Uterus (tissue), 4 donors: Measurements from ENCODE around the gene AGTR1. TPM values are rescaled to one million over a fixed set of nuclear protein-coding genes. Genes with fewer than 3 reads are reported as not detected.
A peak's percentile ranks its signal among the peaks of the same experiment; 100 is the strongest.

ENCODE experiments used
- DNase-seq, 2 donors: peaks; one replicate each; pipeline ENCODE4 v3.0.0-alpha.2; 2019 to 2020
- H3K27ac ChIP-seq, 2 donors: fragments of 200-600 bp; sonication (generic); 1 replicate in 1 of 2; 2 replicates in 1 of 2; pipeline ENCODE4 v1.5.1; 2016 to 2018
- H3K27me3 ChIP-seq, 2 donors: fragments of 200-600 bp; sonication (generic); one replicate each; pipeline ENCODE4 v1.5.1; 2018 to 2019; ENCODE audit warnings: control low read depth in 1 of 2
- H3K36me3 ChIP-seq, 2 donors: fragments of 200-600 bp; sonication (generic); one replicate each; pipeline ENCODE4 v1.5.1; 2019; ENCODE audit warnings: control low read depth in 1 of 2
- H3K4me1 ChIP-seq, 2 donors: fragments of 200-600 bp; sonication (generic); one replicate each; pipeline ENCODE4 v1.5.1; 2018 to 2019; ENCODE audit warnings: control low read depth in 1 of 2
- H3K4me3 ChIP-seq, 2 donors: fragments of 200-600 bp; sonication (generic); 1 replicate in 1 of 2; 2 replicates in 1 of 2; pipeline ENCODE4 v1.5.1; 2018 to 2019; ENCODE audit warnings: mild to moderate bottlenecking in 1 of 2
- H3K9me3 ChIP-seq, 2 donors: fragments of 200-600 bp; sonication (generic); one replicate each; pipeline ENCODE4 v1.5.1; 2019; ENCODE audit warnings: control low read depth in 1 of 2
- CTCF ChIP-seq, 4 experiments: fragments of 200-600 bp in 2 of 4; fragments of 450-650 bp in 2 of 4; sonication (generic) in 2 of 4; IDR thresholded peaks; one replicate each; pipeline ENCODE4 v1.5.1; 2016 to 2019; ENCODE audit warnings: antibody characterized with exemption in 4 of 4, mild to moderate bottlenecking in 2 of 4, moderate library complexity in 1 of 4
- POLR2A ChIP-seq, 2 donors: fragments of 450-650 bp; IDR thresholded peaks; one replicate each; pipeline ENCODE4 v1.6.1; 2016; ENCODE audit warnings: antibody characterized with exemption in 2 of 2, mild to moderate bottlenecking in 1 of 2, moderate library complexity in 1 of 2
- intact Hi-C: fragments of 100-400 bp; cut with DNase I; formaldehyde crosslinking; loops from one replicate; pipeline ENCODE4 v1.15.1; 2023; ENCODE audit warnings: low total_unique reads
- total RNA-seq, 4 donors: library from RNA; depleted of rRNA in 3 of 4; stranded (reverse); fragments of >200 nt in 3 of 4; gene quantifications; one replicate each; pipeline versions ENCODE4 v1.1.0 to v1.2.4, GENCODE V29; 2014 to 2023
- donor health status: DM: yes; HTN: yes; CAD: no.

AGTR1 gene
- total RNA-seq, 4 donors from 2014 or later: 5.4 to 41.2 (median 10.5) TPM

DNA sequence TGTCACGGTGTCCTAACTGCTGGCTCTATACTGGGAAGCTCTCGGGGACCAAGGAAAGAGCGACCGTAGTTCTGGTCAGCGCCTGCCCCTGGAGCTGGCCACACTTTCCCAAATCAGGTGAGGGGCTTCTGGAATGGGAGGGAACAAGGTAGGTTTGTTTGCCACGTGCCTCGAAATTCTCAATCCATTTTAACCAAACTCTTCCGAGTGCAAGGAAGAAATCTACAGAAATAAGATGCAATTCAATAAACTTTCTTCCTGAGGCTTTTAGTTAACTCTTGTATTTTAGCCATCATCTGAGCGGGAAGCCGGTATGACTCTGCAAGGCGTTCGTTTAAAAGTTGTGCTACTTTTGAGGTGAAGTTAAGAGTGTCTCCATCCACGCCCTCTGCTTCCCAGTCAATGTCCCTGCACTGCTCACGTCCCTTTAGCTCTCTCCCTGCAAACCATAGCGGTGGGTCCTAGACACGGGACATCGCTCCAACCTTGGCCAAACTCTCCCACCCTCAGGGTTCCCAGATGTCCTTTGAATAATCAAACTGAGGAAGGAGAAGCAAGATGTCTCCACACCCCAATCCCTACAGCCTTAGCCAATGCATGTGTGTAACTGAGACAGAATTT, 597 bp downstream of the AGTR1 start:
- Histone ChIP-seq H3K27me3 (no peaks in the 10 kb centered on the region), H3K36me3 (no peaks in the 10 kb centered on the region), H3K4me3 (peak overlapping the region; percentile 38 to 55), H3K4me1 (no peaks in the 10 kb centered on the region), H3K27ac (peak overlapping the region in 1 of 2 donors; percentile 42), H3K9me3 (no peaks in the 10 kb centered on the region)
- no peak for DNase-seq
- intact Hi-C loops: no loop called here
- TF ChIP-seq CTCF (IDR thresholded peaks at IDR 0.05) (no peak), POLR2A (IDR thresholded peaks at IDR 0.05) (no peak)

DNA sequence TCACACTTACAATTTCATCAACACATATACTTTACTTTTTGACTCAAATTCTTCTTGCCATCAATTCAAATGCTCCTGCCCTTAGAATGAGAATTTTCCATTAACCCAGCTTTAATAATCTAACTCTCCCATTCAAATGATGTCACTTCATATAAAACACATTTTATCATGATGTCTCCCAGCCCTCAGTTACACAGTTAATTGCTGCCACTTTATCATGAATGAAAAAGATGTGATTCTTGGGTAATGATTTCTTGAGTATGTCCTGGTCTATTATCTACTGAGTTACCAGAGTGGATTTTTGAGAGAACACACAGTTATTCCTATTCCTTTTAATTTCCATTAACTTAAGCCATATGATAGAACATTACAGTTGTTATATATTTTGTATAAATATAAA, 7.6 kb downstream of the AGTR1 start:
- Histone ChIP-seq H3K27ac (no peak overlapping the region), H3K9me3 (no peaks in the 10 kb centered on the region), H3K27me3 (no peaks in the 10 kb centered on the region), H3K4me3 (no peak overlapping the region), H3K4me1 (no peaks in the 10 kb centered on the region), H3K36me3 (no peaks in the 10 kb centered on the region)
- no peak for DNase-seq
- intact Hi-C loops: no loop called here
- no peak for TF ChIP-seq CTCF (IDR thresholded peaks at IDR 0.05)
- TF ChIP-seq POLR2A (IDR thresholded peaks at IDR 0.05): no peak

DNA sequence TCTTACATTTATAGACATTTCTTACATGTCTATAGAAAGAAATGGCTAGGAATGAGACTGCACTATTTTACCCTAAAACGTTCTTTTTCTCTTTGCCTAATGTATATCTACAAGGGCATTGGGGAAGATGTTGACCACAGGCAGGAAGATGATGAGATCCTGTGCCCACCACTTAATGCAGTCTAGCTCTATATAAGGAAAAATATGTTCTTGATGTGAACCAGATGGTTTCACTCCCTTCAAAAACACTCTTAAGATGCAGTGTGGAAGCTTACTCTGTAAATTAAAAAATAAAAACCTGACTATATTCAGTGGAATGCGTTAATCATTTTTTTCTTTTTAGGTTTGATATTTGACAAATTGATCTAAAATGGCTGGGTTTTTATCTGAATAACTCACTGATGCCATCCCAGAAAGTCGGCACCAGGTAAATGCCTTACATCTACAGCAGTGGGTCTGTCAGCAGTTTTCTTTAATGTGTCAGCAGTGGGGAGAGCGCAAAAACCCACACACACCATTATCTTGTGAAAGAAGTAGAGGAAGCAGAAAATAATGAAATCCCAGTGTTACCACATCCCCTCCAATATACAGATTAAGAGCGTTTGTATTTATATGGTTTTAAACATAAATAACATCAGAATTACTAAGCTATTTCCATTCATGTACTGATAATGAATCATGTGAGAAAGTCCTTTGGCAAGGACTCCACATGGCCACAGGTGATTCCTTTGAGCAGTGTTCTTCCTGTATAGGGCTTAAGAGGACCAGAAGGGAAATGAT, 10.1 kb downstream of the AGTR1 start:
- TF ChIP-seq POLR2A (IDR thresholded peaks at IDR 0.05): no peak
- TF ChIP-seq CTCF (IDR thresholded peaks at IDR 0.05): no peak
- intact Hi-C loops: no loop called here
- no peaks in the 10 kb centered on the region for H3K4me1 ChIP-seq
- H3K27ac ChIP-seq: no peak overlapping the region
- H3K27me3 ChIP-seq: no peaks in the 10 kb centered on the region
- no peak for DNase-seq
- no peaks in the 10 kb centered on the region for H3K36me3 ChIP-seq
- H3K9me3 ChIP-seq: no peaks in the 10 kb centered on the region
- H3K4me3 ChIP-seq: no peak overlapping the region

GRCh38 chr3:148708409-148708808, 10.7 kb downstream of the AGTR1 start:
- Histone ChIP-seq H3K27ac (no peak overlapping the region), H3K9me3 (no peaks in the 10 kb centered on the region), H3K4me3 (no peak overlapping the region), H3K4me1 (no peaks in the 10 kb centered on the region), H3K27me3 (no peaks in the 10 kb centered on the region), H3K36me3 (no peaks in the 10 kb centered on the region)
- no peak for TF ChIP-seq POLR2A (IDR thresholded peaks at IDR 0.05)
- TF ChIP-seq CTCF (IDR thresholded peaks at IDR 0.05): no peak
- intact Hi-C loops: no loop called here
- no peak for DNase-seq

DNA sequence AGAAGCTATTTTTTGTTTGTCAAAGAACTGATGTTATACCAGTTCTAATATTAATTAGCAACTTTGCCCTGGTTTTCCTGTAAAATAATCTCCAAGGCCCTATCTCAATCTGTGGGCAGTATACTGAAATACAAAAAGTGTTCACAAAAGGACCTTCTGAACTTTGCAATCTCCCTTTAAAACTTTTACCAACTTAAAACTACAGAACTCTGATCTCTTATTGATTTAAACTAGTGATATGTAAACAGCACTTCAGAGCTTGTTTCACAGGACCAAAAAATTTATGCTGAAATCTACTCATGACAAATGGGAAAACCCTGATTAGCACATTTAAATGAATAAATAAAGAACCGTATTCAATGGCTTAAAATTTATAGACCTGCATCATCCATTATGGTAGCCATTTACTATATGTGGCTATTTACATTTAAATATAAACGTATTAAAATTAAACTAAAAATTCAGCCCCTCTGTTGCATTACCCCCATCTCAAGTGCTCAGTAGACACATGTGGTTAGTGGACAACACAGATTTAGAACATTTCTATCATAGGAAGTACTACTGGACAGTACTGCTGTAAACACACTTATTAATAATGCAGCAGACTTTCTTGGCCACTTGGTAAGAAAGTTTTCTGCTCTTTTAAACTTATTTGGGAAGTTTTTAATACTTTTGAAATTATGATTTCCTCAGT, 12.0 kb downstream of the AGTR1 start:
- TF ChIP-seq CTCF (IDR thresholded peaks at IDR 0.05) (no peak), POLR2A (IDR thresholded peaks at IDR 0.05) (no peak)
- intact Hi-C loops: no loop called here
- no peak overlapping the region for H3K4me3 ChIP-seq
- H3K36me3 ChIP-seq: no peaks in the 10 kb centered on the region
- no peaks in the 10 kb centered on the region for H3K27me3 ChIP-seq
- no peaks in the 10 kb centered on the region for H3K4me1 ChIP-seq
- H3K9me3 ChIP-seq: no peaks in the 10 kb centered on the region
- DNase-seq: no peak
- no peak overlapping the region for H3K27ac ChIP-seq
